Central memory CD8-positive, alpha-beta T cell (primary cell): ENCODE data around the gene ITPR3.

Experiments used
- ATAC-seq: fragments of 150-1000 bp; cut with Tn5 transposase; replicated peaks from 2 replicates; pipeline ENCODE4 v1.10.0; 2022; ENCODE audit warnings: mild to moderate bottlenecking, moderate FRiP score, moderate number of reproducible peaks; ENCODE audit not compliant: poor library complexity, severe bottlenecking; ENCODE audit errors: extremely low read depth
- DNase-seq, 2 donors: peaks; one replicate each; pipeline ENCODE4 v3.0.0; 2021; ENCODE audit warnings: low spot score in 2 of 2
- H3K27ac Mint-ChIP-seq: one replicate; pipeline ENCODE4 v1.8.0; 2022; ENCODE audit warnings: low read depth, mild to moderate bottlenecking, moderate library complexity, mixed read lengths
- H3K27me3 Mint-ChIP-seq: one replicate; pipeline ENCODE4 v1.8.0; 2022; ENCODE audit warnings: mixed read lengths
- H3K36me3 Mint-ChIP-seq: one replicate; pipeline ENCODE4 v1.8.0; 2022; ENCODE audit warnings: mild to moderate bottlenecking, moderate library complexity, mixed read lengths; ENCODE audit not compliant: insufficient read depth
- H3K4me1 Mint-ChIP-seq: one replicate; pipeline ENCODE4 v1.8.0; 2022; ENCODE audit warnings: mixed read lengths
- H3K4me3 Mint-ChIP-seq: one replicate; pipeline ENCODE4 v1.8.0; 2022; ENCODE audit warnings: mild to moderate bottlenecking, moderate library complexity, mixed read lengths
- H3K9me3 Mint-ChIP-seq: one replicate; pipeline ENCODE4 v1.8.0; 2022; ENCODE audit warnings: mixed read lengths

The ITPR3 gene

GRCh38 chr6:33584700-33585402 is 36.3 kb upstream of the ITPR3 start:
- ATAC-seq (no peak), DNase-seq (no peak)
- Mint-ChIP-seq H3K36me3 (peaks cover 2% of the 10 kb centered on the region), H3K4me3 (no peak overlapping the region), H3K27me3 (no peaks in the 10 kb centered on the region), H3K4me1 (peaks cover 15% of the 10 kb centered on the region), H3K9me3 (no peaks in the 10 kb centered on the region), H3K27ac (no peak overlapping the region)

GRCh38 chr6:33585403-33586107 is 35.6 kb upstream of the ITPR3 start:
- Mint-ChIP-seq H3K27me3 (no peaks in the 10 kb centered on the region), H3K4me1 (peaks cover 8% of the 10 kb centered on the region), H3K4me3 (no peak overlapping the region), H3K9me3 (no peaks in the 10 kb centered on the region), H3K36me3 (peaks cover 2% of the 10 kb centered on the region), H3K27ac (peak overlapping the region; percentile 38)
- ATAC-seq (peak; percentile 86), DNase-seq (peak; percentile 83 to 88)

GRCh38 chr6:33586108-33586640 is 34.9 kb upstream of the ITPR3 start:
- Mint-ChIP-seq H3K27me3 (no peaks in the 10 kb centered on the region), H3K4me1 (peaks cover 7% of the 10 kb centered on the region), H3K9me3 (no peaks in the 10 kb centered on the region), H3K4me3 (no peak overlapping the region), H3K27ac (peak overlapping the region; percentile 13), H3K36me3 (peaks cover 2% of the 10 kb centered on the region)
- ATAC-seq, result peak; percentile 10
- DNase-seq, result no peak

- no peak overlapping the region for H3K4me3 Mint-ChIP-seq
- H3K27me3 Mint-ChIP-seq, result no peaks in the 10 kb centered on the region
- H3K27ac Mint-ChIP-seq, result no peak overlapping the region
- peaks cover 2% of the 10 kb centered on the region for H3K36me3 Mint-ChIP-seq
- DNase-seq (no peak), ATAC-seq (no peak)
- H3K4me1 Mint-ChIP-seq, result peaks cover 14% of the 10 kb centered on the region
- no peaks in the 10 kb centered on the region for H3K9me3 Mint-ChIP-seq
Measured at GRCh38 chr6:33587529-33587928, 33.6 kb upstream of the ITPR3 start.

DNA sequence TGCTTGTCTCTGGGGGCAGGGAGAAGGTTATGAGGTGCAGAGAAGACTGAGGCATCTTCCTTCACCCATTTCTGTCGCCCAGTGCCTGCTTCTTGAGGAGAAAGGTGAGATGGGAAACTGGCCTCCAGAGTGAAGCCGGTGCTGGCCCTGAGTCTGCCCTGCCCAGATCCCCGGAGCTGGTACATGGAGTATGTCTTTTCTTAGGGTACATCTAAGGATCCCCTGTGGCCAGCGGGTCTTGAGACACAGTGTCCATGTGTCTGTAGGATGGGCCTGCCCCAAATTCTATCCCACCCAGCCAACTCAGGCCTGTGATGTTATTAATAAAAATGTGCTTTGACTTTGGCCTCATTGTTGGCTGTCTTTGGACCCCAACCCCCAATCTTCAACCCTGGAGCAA is 32.2 kb upstream of the ITPR3 start:
- Mint-ChIP-seq H3K9me3 (no peaks in the 10 kb centered on the region), H3K27ac (no peak overlapping the region), H3K27me3 (no peaks in the 10 kb centered on the region), H3K36me3 (peaks cover 4% of the 10 kb centered on the region), H3K4me1 (peaks cover 25% of the 10 kb centered on the region), H3K4me3 (no peak overlapping the region)
- no peak for ATAC-seq
- no peak for DNase-seq

DNA sequence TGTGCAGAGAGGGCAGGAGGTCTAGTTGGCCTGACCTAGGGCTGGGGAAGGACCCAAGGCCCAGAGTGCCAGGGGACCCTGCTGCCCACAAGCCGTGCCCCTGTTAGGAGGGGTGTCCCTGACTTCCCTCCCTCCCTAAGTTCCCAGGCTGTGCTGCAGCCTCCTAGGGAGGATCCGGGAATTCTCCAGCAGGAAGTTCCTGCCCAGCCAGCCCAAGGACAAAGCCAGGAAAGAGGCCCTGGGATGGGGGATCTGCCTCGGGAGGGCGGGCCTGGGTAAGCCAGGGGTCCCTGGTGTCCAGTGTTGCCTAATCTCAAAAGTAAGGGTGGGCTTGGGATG is 31.8 kb upstream of the ITPR3 start:
- ATAC-seq, result no peak
- peaks cover 25% of the 10 kb centered on the region for H3K4me1 Mint-ChIP-seq
- no peak overlapping the region for H3K4me3 Mint-ChIP-seq
- H3K9me3 Mint-ChIP-seq, result no peaks in the 10 kb centered on the region
- no peaks in the 10 kb centered on the region for H3K27me3 Mint-ChIP-seq
- H3K27ac Mint-ChIP-seq, result no peak overlapping the region
- no peak for DNase-seq
- H3K36me3 Mint-ChIP-seq, result peaks cover 4% of the 10 kb centered on the region

DNA sequence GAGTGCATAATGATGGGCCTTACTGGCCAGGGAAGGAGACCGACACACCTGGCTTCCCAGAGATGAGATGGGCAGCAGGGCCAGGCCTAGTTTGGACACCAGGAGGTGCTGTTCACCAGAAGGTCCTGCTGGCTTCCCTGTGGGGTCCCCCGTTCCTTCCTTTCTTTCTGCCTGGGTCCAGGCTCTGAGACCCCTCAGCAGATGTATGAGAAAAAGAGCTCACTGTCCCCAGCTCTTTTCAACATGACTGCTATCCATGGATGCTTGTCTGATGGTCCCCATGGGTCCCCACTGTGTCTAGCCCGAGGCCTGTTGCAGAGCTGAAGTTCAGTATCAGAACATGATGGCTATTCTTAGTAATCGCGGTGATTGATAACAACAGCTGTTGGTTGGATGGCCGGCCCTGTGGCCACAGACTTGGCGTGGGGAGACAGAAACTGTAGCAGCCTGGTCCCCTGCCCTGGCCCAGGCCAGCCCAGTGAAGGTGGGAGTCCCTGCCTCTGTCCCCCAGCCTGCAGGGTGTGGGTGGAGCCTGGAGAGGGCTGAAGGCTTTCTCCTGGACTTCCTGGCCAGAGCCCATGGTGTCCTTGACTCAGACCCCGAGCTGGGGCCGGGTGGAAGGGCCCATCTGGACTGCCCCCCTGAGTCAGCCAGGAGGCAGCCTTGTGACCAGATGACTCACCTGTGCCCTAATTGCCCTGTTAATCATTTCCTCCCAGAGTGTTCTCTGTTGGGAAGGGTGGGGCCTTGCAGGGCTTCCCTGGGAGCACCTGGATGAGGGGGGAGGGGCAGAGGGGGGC is 31.2 kb upstream of the ITPR3 start:
- no peaks in the 10 kb centered on the region for H3K27me3 Mint-ChIP-seq
- H3K4me3 Mint-ChIP-seq, result no peak overlapping the region
- ATAC-seq (no peak), DNase-seq (no peak)
- peaks cover 25% of the 10 kb centered on the region for H3K4me1 Mint-ChIP-seq
- no peak overlapping the region for H3K27ac Mint-ChIP-seq
- peaks cover 4% of the 10 kb centered on the region for H3K36me3 Mint-ChIP-seq
- no peaks in the 10 kb centered on the region for H3K9me3 Mint-ChIP-seq

- H3K27me3 Mint-ChIP-seq, result no peaks in the 10 kb centered on the region
- peak overlapping the region; percentile 20 for H3K27ac Mint-ChIP-seq
- DNase-seq (no peak), ATAC-seq (no peak)
- no peaks in the 10 kb centered on the region for H3K9me3 Mint-ChIP-seq
- peaks cover 4% of the 10 kb centered on the region for H3K36me3 Mint-ChIP-seq
- H3K4me3 Mint-ChIP-seq, result no peak overlapping the region
- peaks cover 20% of the 10 kb centered on the region for H3K4me1 Mint-ChIP-seq
Measured at GRCh38 chr6:33590531-33591198, 30.5 kb upstream of the ITPR3 start.

GRCh38 chr6:33591424-33592032 is 29.6 kb upstream of the ITPR3 start:
- Mint-ChIP-seq H3K27ac (peak overlapping the region; percentile 29), H3K27me3 (no peaks in the 10 kb centered on the region), H3K4me1 (peaks cover 17% of the 10 kb centered on the region), H3K9me3 (no peaks in the 10 kb centered on the region), H3K36me3 (peaks cover 2% of the 10 kb centered on the region), H3K4me3 (peak overlapping the region; percentile 49)
- DNase-seq (no peak), ATAC-seq (no peak)

DNA sequence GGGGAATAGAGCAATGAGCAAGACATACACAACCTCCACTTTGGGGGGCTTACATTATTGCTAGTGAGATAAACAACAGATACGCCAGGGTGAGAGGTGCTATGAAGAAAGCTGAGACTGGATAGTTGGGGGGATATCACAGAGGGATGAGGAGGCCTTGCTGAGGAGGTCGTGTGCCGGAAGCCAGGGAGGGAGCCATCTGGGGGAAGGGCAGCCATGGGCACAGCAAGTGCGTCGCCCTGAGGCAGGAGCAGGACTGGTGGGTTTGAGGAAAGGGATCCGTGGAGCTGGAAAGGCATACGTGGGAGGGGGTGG is 28.9 kb upstream of the ITPR3 start:
- ATAC-seq, result no peak
- no peaks in the 10 kb centered on the region for H3K9me3 Mint-ChIP-seq
- peak overlapping the region; percentile 29 for H3K27ac Mint-ChIP-seq
- H3K4me1 Mint-ChIP-seq, result peaks cover 22% of the 10 kb centered on the region
- H3K27me3 Mint-ChIP-seq, result no peaks in the 10 kb centered on the region
- peak overlapping the region; percentile 49 for H3K4me3 Mint-ChIP-seq
- no peak for DNase-seq
- peaks cover 5% of the 10 kb centered on the region for H3K36me3 Mint-ChIP-seq

- Mint-ChIP-seq H3K9me3 (no peaks in the 10 kb centered on the region), H3K4me1 (peaks cover 22% of the 10 kb centered on the region), H3K27ac (peak overlapping the region; percentile 29), H3K4me3 (peak overlapping the region; percentile 49), H3K27me3 (no peaks in the 10 kb centered on the region), H3K36me3 (peaks cover 5% of the 10 kb centered on the region)
- peak; percentile 74 for ATAC-seq
- DNase-seq, result peak in 1 of 2 donors; percentile 26
Measured at GRCh38 chr6:33592595-33593413, 28.3 kb upstream of the ITPR3 start.
